Measurements from ENCODE around the gene IL33.

The IL33 gene

GRCh38 chr9:6184749-6185645 lies 30.6 kb upstream of the IL33 start:
- H3K36me3 Mint-ChIP-seq (ENCODE audit: low read depth): no peaks in the 10 kb centered on the region
- H3K27ac Mint-ChIP-seq: no peak overlapping the region
- H3K9me3 Mint-ChIP-seq: no peaks in the 10 kb centered on the region

GRCh38 chr9:6186691-6187090 lies 28.9 kb upstream of the IL33 start:
- Mint-ChIP-seq H3K36me3 (ENCODE audit: low read depth) (no peaks in the 10 kb centered on the region), H3K4me3 (no peak overlapping the region), H3K27me3 (ENCODE audit: low read depth) (no peaks in the 10 kb centered on the region), H3K4me1 (no peaks in the 10 kb centered on the region), H3K9me3 (no peaks in the 10 kb centered on the region), H3K27ac (no peak overlapping the region)
- TF ChIP-seq CTCF (IDR thresholded peaks at IDR 0.05; ENCODE audit: unreplicated experiment in 3 of 3): no peak

More at GRCh38 chr9:6184749-6185645, 30.6 kb upstream of the IL33 start:
- no peak overlapping the region for H3K4me3 Mint-ChIP-seq
- no peaks in the 10 kb centered on the region for H3K4me1 Mint-ChIP-seq
- no peak for TF ChIP-seq CTCF (IDR thresholded peaks at IDR 0.05; ENCODE audit: unreplicated experiment in 3 of 3)
- no peaks in the 10 kb centered on the region for H3K27me3 Mint-ChIP-seq (ENCODE audit: low read depth)

- H3K27ac Mint-ChIP-seq: no peak overlapping the region
- H3K4me3 Mint-ChIP-seq: no peak overlapping the region
- no peaks in the 10 kb centered on the region for H3K36me3 Mint-ChIP-seq (ENCODE audit: low read depth)
- no peaks in the 10 kb centered on the region for H3K9me3 Mint-ChIP-seq
- H3K27me3 Mint-ChIP-seq (ENCODE audit: low read depth): no peaks in the 10 kb centered on the region
- TF ChIP-seq CTCF (IDR thresholded peaks at IDR 0.05; ENCODE audit: unreplicated experiment in 3 of 3): no peak
- H3K4me1 Mint-ChIP-seq: no peaks in the 10 kb centered on the region
These were observed 28.3 kb upstream of the IL33 start for GRCh38 chr9:6187272-6187671.

- no peak overlapping the region for H3K4me3 Mint-ChIP-seq
- H3K27ac Mint-ChIP-seq: no peak overlapping the region
- H3K36me3 Mint-ChIP-seq (ENCODE audit: low read depth): no peaks in the 10 kb centered on the region
- H3K27me3 Mint-ChIP-seq (ENCODE audit: low read depth): no peaks in the 10 kb centered on the region
- H3K9me3 Mint-ChIP-seq: no peaks in the 10 kb centered on the region
- no peak for TF ChIP-seq CTCF (IDR thresholded peaks at IDR 0.05; ENCODE audit: unreplicated experiment in 3 of 3)
- H3K4me1 Mint-ChIP-seq: no peaks in the 10 kb centered on the region
These were observed 27.1 kb upstream of the IL33 start for GRCh38 chr9:6188466-6188865.

- Mint-ChIP-seq H3K27me3 (ENCODE audit: low read depth) (no peaks in the 10 kb centered on the region), H3K36me3 (ENCODE audit: low read depth) (no peaks in the 10 kb centered on the region), H3K27ac (no peak overlapping the region), H3K4me3 (no peak overlapping the region), H3K4me1 (no peaks in the 10 kb centered on the region), H3K9me3 (no peaks in the 10 kb centered on the region)
- no peak for TF ChIP-seq CTCF (IDR thresholded peaks at IDR 0.05; ENCODE audit: unreplicated experiment in 3 of 3)
These were observed 26.7 kb upstream of the IL33 start for GRCh38 chr9:6188906-6189305.

- H3K4me1 Mint-ChIP-seq: no peaks in the 10 kb centered on the region
- H3K4me3 Mint-ChIP-seq: no peak overlapping the region
- peaks cover 4% of the 10 kb centered on the region for H3K27me3 Mint-ChIP-seq (ENCODE audit: low read depth)
- H3K36me3 Mint-ChIP-seq (ENCODE audit: low read depth): no peaks in the 10 kb centered on the region
- TF ChIP-seq CTCF (IDR thresholded peaks at IDR 0.05; ENCODE audit: unreplicated experiment in 3 of 3): no peak
- no peaks in the 10 kb centered on the region for H3K9me3 Mint-ChIP-seq
- H3K27ac Mint-ChIP-seq: no peak overlapping the region
These were observed 20.7 kb upstream of the IL33 start for GRCh38 chr9:6194934-6195333.
